ENCODE data around the gene LCLAT1. TPM values are rescaled to one million over a fixed set of nuclear protein-coding genes. Genes with fewer than 3 reads are reported as not detected.
"Not testable (repeated sequence)": the region's sequence is repeated elsewhere in the genome, so short reads cannot be mapped to it uniquely, and the experiment has no call there.

LCLAT1 gene
- total RNA-seq, 1 donor from 2014 or later: 41.0 TPM

- H3K4me3 ChIP-seq: no peak overlapping the region
- intact Hi-C loops (cut with micrococcal nuclease): no loop called here
- TF ChIP-seq CTCF (IDR thresholded peaks at IDR 0.05; ENCODE audit: borderline replicate concordance): no peak
- H3K36me3 ChIP-seq: no peaks in the 10 kb centered on the region
- H3K9me3 ChIP-seq (replicated peaks): no peaks in the 10 kb centered on the region
- peaks cover 34% of the 10 kb centered on the region for H3K4me1 ChIP-seq
- peak overlapping the region; percentile 67 for H3K27ac ChIP-seq (replicated peaks)
- H3K27me3 ChIP-seq (ENCODE audit: low read depth): no peaks in the 10 kb centered on the region
- no peak for DNase-seq
Observed at GRCh38 chr2:30611583-30611982, 164.5 kb downstream of the LCLAT1 start.

- no peak for TF ChIP-seq CTCF (IDR thresholded peaks at IDR 0.05; ENCODE audit: borderline replicate concordance)
- H3K36me3 ChIP-seq: no peaks in the 10 kb centered on the region
- DNase-seq: no peak
Observed at GRCh38 chr2:30612371-30612770, 165.3 kb downstream of the LCLAT1 start.

GRCh38 chr2:30613001-30613400 is 166.0 kb downstream of the LCLAT1 start:
- Histone ChIP-seq H3K36me3 (no peaks in the 10 kb centered on the region), H3K27me3 (ENCODE audit: low read depth) (no peaks in the 10 kb centered on the region), H3K4me3 (no peak overlapping the region), H3K27ac (replicated peaks) (no peak overlapping the region), H3K4me1 (peaks cover 39% of the 10 kb centered on the region), H3K9me3 (replicated peaks) (no peaks in the 10 kb centered on the region)
- intact Hi-C loops (cut with micrococcal nuclease): no loop called here
- no peak for DNase-seq
- TF ChIP-seq CTCF (IDR thresholded peaks at IDR 0.05; ENCODE audit: borderline replicate concordance): no peak

More at GRCh38 chr2:30612371-30612770, 165.3 kb downstream of the LCLAT1 start:
- peak overlapping the region; percentile 67 for H3K27ac ChIP-seq (replicated peaks)
- H3K9me3 ChIP-seq (replicated peaks): no peaks in the 10 kb centered on the region
- no peaks in the 10 kb centered on the region for H3K27me3 ChIP-seq (ENCODE audit: low read depth)
- H3K4me3 ChIP-seq: no peak overlapping the region
- H3K4me1 ChIP-seq: peaks cover 39% of the 10 kb centered on the region
- intact Hi-C loops (cut with micrococcal nuclease): no loop called here

- DNase-seq; H3K27ac ChIP-seq (replicated peaks); H3K36me3 ChIP-seq; H3K9me3 ChIP-seq (replicated peaks); H3K4me3 ChIP-seq; H3K27me3 ChIP-seq (ENCODE audit: low read depth); intact Hi-C loops (cut with micrococcal nuclease): not testable (repeated sequence)
- peaks cover 44% of the 10 kb centered on the region for H3K4me1 ChIP-seq
Observed at GRCh38 chr2:30614227-30614626, 167.2 kb downstream of the LCLAT1 start.

GRCh38 chr2:30615926-30616325 is 168.9 kb downstream of the LCLAT1 start:
- H3K4me1 ChIP-seq: peaks cover 55% of the 10 kb centered on the region
- no peaks in the 10 kb centered on the region for H3K36me3 ChIP-seq
- H3K27ac ChIP-seq (replicated peaks): peak overlapping the region; percentile 22
- H3K4me3 ChIP-seq: no peak overlapping the region
- no peak for TF ChIP-seq CTCF (IDR thresholded peaks at IDR 0.05; ENCODE audit: borderline replicate concordance)
- H3K27me3 ChIP-seq (ENCODE audit: low read depth): no peaks in the 10 kb centered on the region
- intact Hi-C loops (cut with micrococcal nuclease): no loop called here
- DNase-seq: no peak
- H3K9me3 ChIP-seq (replicated peaks): no peaks in the 10 kb centered on the region

- Histone ChIP-seq H3K4me1 (peaks cover 34% of the 10 kb centered on the region), H3K4me3 (no peak overlapping the region), H3K27ac (replicated peaks) (no peak overlapping the region), H3K36me3 (peaks cover 4% of the 10 kb centered on the region), H3K27me3 (ENCODE audit: low read depth) (no peaks in the 10 kb centered on the region), H3K9me3 (replicated peaks) (no peaks in the 10 kb centered on the region)
- intact Hi-C loops (cut with micrococcal nuclease): no loop called here
- TF ChIP-seq CTCF (IDR thresholded peaks at IDR 0.05; ENCODE audit: borderline replicate concordance): no peak
- no peak for DNase-seq
Observed at GRCh38 chr2:30620102-30620501, 173.1 kb downstream of the LCLAT1 start.

Data from left ventricle myocardium inferior (tissue), 1 donor.